ENCODE results near the gene ENO4. TPM values are rescaled to one million over a fixed set of nuclear protein-coding genes. Genes with fewer than 3 reads are reported as not detected.

ENO4 gene, protein sequence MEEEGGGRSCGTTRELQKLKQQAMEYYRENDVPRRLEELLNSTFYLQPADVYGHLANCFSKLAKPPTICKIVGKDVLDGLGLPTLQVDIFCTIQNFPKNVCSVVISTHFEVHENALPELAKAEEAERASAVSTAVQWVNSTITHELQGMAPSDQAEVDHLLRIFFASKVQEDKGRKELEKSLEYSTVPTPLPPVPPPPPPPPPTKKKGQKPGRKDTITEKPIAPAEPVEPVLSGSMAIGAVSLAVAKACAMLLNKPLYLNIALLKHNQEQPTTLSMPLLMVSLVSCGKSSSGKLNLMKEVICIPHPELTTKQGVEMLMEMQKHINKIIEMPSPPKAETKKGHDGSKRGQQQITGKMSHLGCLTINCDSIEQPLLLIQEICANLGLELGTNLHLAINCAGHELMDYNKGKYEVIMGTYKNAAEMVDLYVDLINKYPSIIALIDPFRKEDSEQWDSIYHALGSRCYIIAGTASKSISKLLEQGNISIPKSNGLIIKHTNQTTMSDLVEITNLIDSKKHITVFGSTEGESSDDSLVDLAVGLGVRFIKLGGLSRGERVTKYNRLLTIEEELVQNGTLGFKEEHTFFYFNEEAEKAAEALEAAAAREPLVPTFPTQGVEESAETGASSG
- 0.06 to 0.46 TPM (median 0.26 TPM) in 5 replicates for total RNA-seq (2022; extraction: Qiagen RNA extraction)

DNA sequence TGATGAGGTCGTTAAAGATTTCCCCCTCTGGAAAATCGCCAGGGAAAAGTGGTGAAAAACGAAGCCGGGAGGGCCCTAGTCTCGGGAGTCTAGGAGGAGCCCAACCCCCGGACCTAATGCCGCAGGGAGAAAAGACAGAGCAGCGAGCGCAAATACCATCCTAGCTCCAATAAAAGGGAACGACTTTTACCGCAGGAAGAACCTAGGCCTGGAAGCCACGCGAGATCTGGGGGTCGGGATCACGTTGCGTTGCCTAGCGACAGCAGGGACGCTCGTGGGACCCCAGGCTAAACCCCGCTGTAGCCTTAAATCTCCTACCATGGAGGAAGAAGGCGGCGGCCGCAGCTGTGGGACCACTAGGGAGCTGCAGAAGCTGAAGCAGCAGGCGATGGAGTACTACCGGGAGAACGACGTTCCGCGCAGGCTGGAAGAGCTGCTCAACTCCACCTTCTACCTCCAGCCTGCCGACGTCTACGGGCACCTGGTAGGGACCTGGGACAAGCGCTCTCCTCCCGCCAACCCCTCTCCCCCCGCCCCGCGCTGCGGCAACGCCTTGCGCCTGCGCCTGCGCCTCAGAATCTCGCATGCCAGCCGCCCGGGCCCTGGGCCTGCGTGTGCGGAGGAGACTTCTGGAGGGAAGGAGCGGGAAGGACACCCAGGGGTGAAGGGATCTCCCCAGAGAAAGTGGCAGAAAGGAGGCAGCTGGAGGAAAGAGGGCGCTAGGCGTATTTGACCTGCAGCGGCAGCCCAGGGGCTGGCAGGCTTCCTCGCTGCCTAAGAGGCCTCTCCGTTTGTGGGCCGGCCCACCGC, at the start of gene ENO4:
Gene ENO4 (plus strand): TSS at position 252 of the 810 bp plus-strand sequence. CDS start 68 bp downstream, at position 320.

Other genes starting within 250 kb of the ENO4 start
- gene PNLIPRP2, start 228.5 kb upstream of the ENO4 start, total RNA-seq (2022; extraction: Qiagen RNA extraction), result not detected in 5 replicates
- 8.8 to 10.5 TPM (median 9.7 TPM) in 5 replicates for gene HSPA12A, start 106.9 kb upstream of the ENO4 start, total RNA-seq (2022; extraction: Qiagen RNA extraction)
- 20.5 to 28.8 TPM (median 25.6 TPM) in 5 replicates for gene SHTN1, start 155.7 kb downstream of the ENO4 start, total RNA-seq (2022; extraction: Qiagen RNA extraction)